DOHH2 (cell line): ENCODE data around the gene CADPS.

Experiments used
- H3F3A ChIP-seq: fragments of 200-600 bp; sonication (generic), shearing (Covaris generic); 2 replicates; pipeline ENCODE4 v1.6.0; 2016; ENCODE audit warnings: antibody characterized with exemption, mild to moderate bottlenecking; ENCODE audit not compliant: control insufficient read depth, insufficient read depth
- H3K27ac ChIP-seq: fragments of 200-600 bp; sonication (generic); 2 replicates; pipeline ENCODE4 v1.5.1; 2014; ENCODE audit warnings: low read depth, mild to moderate bottlenecking, low read length, moderate library complexity
- H3K27me3 ChIP-seq: fragments of 200-600 bp; sonication (generic); 2 replicates; pipeline ENCODE4 v1.6.1; 2014; ENCODE audit warnings: mild to moderate bottlenecking, low read length, mixed read lengths; ENCODE audit not compliant: control insufficient read depth
- H3K36me3 ChIP-seq: fragments of 200-600 bp; sonication (generic); 2 replicates; pipeline ENCODE4 v1.6.1; 2014; ENCODE audit warnings: mild to moderate bottlenecking, low read length, moderate library complexity, mixed read lengths; ENCODE audit not compliant: control insufficient read depth
- H3K4me1 ChIP-seq: fragments of 200-600 bp; sonication (generic); 2 replicates; pipeline ENCODE4 v1.6.1; 2014; ENCODE audit warnings: mild to moderate bottlenecking, low read length, mixed read lengths; ENCODE audit not compliant: control insufficient read depth
- H3K4me2 ChIP-seq: fragments of 200-600 bp; sonication (generic); 2 replicates; pipeline ENCODE4 v1.6.0; 2014; ENCODE audit warnings: mild to moderate bottlenecking, low read length, moderate library complexity
- H3K4me3 ChIP-seq: fragments of 200-600 bp; sonication (generic); 2 replicates; pipeline ENCODE4 v1.5.1; 2014; ENCODE audit warnings: mild to moderate bottlenecking, low read length, mixed read lengths
- H3K79me2 ChIP-seq: fragments of 200-600 bp; sonication (generic); 2 replicates; pipeline ENCODE4 v1.6.1; 2014; ENCODE audit warnings: mild to moderate bottlenecking, low read length, mixed read lengths; ENCODE audit not compliant: control insufficient read depth
- H3K9me2 ChIP-seq: fragments of 200-600 bp; sonication (generic); replicated peaks from 2 replicates; pipeline ENCODE4 v1.6.1; 2014; ENCODE audit warnings: mild to moderate bottlenecking, low read length, mixed read lengths; ENCODE audit not compliant: control insufficient read depth
- H3K9me3 ChIP-seq: fragments of 200-600 bp; sonication (generic); 2 replicates; pipeline ENCODE4 v1.6.1; 2014; ENCODE audit warnings: antibody characterized with exemption, low read length, mixed read lengths; ENCODE audit not compliant: control insufficient read depth, insufficient read depth
- H4K20me1 ChIP-seq: fragments of 200-600 bp; sonication (generic); 2 replicates; pipeline ENCODE4 v1.6.0; 2014; ENCODE audit warnings: low read depth, mild to moderate bottlenecking, antibody characterized with exemption, low read length, moderate library complexity; ENCODE audit not compliant: control insufficient read depth, insufficient read depth
- CTCF ChIP-seq: fragments of 200-600 bp; sonication (generic); IDR thresholded peaks from one replicate; pipeline ENCODE4 v1.5.1; 2014; ENCODE audit warnings: antibody characterized with exemption, mild to moderate bottlenecking, low read depth, low read length; ENCODE audit not compliant: poor library complexity, severe bottlenecking
- EZH2phosphoT487 ChIP-seq: fragments of 200-600 bp; sonication (generic); IDR thresholded peaks from 2 replicates; pipeline ENCODE4 v1.6.1; 2017; ENCODE audit warnings: borderline replicate concordance, mild to moderate bottlenecking, antibody characterized with exemption, low read length, moderate library complexity, mixed read lengths

The CADPS gene

GRCh38 chr3:62368290-62368704 lies 506.9 kb downstream of the CADPS start:
- Histone ChIP-seq H4K20me1 (no peaks in the 10 kb centered on the region), H3K4me2 (no peak overlapping the region), H3K9me2 (no peaks in the 10 kb centered on the region), H3K27me3 (peaks cover 35% of the 10 kb centered on the region), H3K27ac (no peak overlapping the region), H3K4me1 (no peaks in the 10 kb centered on the region), H3F3A (no peaks in the 10 kb centered on the region), H3K4me3 (no peak overlapping the region), H3K9me3 (no peaks in the 10 kb centered on the region; the same call in 1 of the 2 replicates), H3K36me3 (no peaks in the 10 kb centered on the region), H3K79me2 (no peaks in the 10 kb centered on the region)
- TF ChIP-seq EZH2phosphoT487 (no peak), CTCF (no peak)

- Histone ChIP-seq H3K4me1 (no peaks in the 10 kb centered on the region), H3K27me3 (peaks cover 35% of the 10 kb centered on the region), H3K27ac (no peak overlapping the region), H3K9me2 (no peaks in the 10 kb centered on the region), H4K20me1 (no peaks in the 10 kb centered on the region), H3K4me2 (no peak overlapping the region), H3K9me3 (no peaks in the 10 kb centered on the region; the same call in 1 of the 2 replicates), H3F3A (no peaks in the 10 kb centered on the region), H3K4me3 (no peak overlapping the region), H3K79me2 (no peaks in the 10 kb centered on the region), H3K36me3 (no peaks in the 10 kb centered on the region)
- TF ChIP-seq EZH2phosphoT487 (0 out of 2 replicates have a peak, but pooled peaks have one; percentile 20), CTCF (no peak)
Observed at GRCh38 chr3:62367763-62368195, 507.4 kb downstream of the CADPS start.

- Histone ChIP-seq H3K36me3 (no peaks in the 10 kb centered on the region), H3K27ac (no peak overlapping the region), H3K4me3 (no peak overlapping the region), H3K9me2 (no peaks in the 10 kb centered on the region), H3K79me2 (no peaks in the 10 kb centered on the region), H3K4me2 (no peak overlapping the region), H3F3A (no peaks in the 10 kb centered on the region), H3K9me3 (no peaks in the 10 kb centered on the region), H4K20me1 (no peaks in the 10 kb centered on the region), H3K4me1 (peaks cover 6% of the 10 kb centered on the region; the same call in 1 of the 2 replicates), H3K27me3 (peaks cover 35% of the 10 kb centered on the region)
- TF ChIP-seq EZH2phosphoT487: no peak
- no peak for TF ChIP-seq CTCF
Observed at GRCh38 chr3:62366126-62366484, 509.1 kb downstream of the CADPS start.
